Measurements from ENCODE around the gene L3MBTL4.
"Not testable (repeated sequence)": the region's sequence is repeated elsewhere in the genome, so short reads cannot be mapped to it uniquely, and the experiment has no call there.

The L3MBTL4 gene

GRCh38 chr18:6079406-6079805 lies 335.3 kb downstream of the L3MBTL4 start:
- no peak for DNase-seq

- DNase-seq, result no peak
These were observed 335.8 kb downstream of the L3MBTL4 start for GRCh38 chr18:6078877-6079276.

- DNase-seq, result not testable (repeated sequence)
These were observed 342.3 kb downstream of the L3MBTL4 start for GRCh38 chr18:6072423-6072822.

- no peak for DNase-seq
These were observed 345.2 kb downstream of the L3MBTL4 start for GRCh38 chr18:6069539-6069938.

GRCh38 chr18:6069103-6069502 lies 345.6 kb downstream of the L3MBTL4 start:
- no peak for DNase-seq

- DNase-seq, result no peak
These were observed 354.6 kb downstream of the L3MBTL4 start for GRCh38 chr18:6060149-6060548.

GRCh38 chr18:6059551-6059950 lies 355.2 kb downstream of the L3MBTL4 start:
- DNase-seq, result no peak

- DNase-seq, result no peak
These were observed 355.8 kb downstream of the L3MBTL4 start for GRCh38 chr18:6058941-6059340.

GRCh38 chr18:6057604-6058003 lies 357.1 kb downstream of the L3MBTL4 start:
- DNase-seq, result no peak

- DNase-seq, result no peak
These were observed 358.4 kb downstream of the L3MBTL4 start for GRCh38 chr18:6056171-6056910.

GRCh38 chr18:6055711-6056110 lies 359.0 kb downstream of the L3MBTL4 start:
- no peak for DNase-seq

GRCh38 chr18:6054256-6054842 lies 360.4 kb downstream of the L3MBTL4 start:
- DNase-seq, result no peak

- DNase-seq, result no peak
These were observed 362.2 kb downstream of the L3MBTL4 start for GRCh38 chr18:6052449-6052913.

GRCh38 chr18:6047596-6047995 lies 367.1 kb downstream of the L3MBTL4 start:
- not testable (repeated sequence) for DNase-seq

GRCh38 chr18:6044773-6045172 lies 369.9 kb downstream of the L3MBTL4 start:
- DNase-seq, result no peak

GRCh38 chr18:6044319-6044718 lies 370.4 kb downstream of the L3MBTL4 start:
- no peak for DNase-seq

GRCh38 chr18:6039055-6039454 lies 375.7 kb downstream of the L3MBTL4 start:
- DNase-seq, result no peak

GRCh38 chr18:6031442-6031841 lies 383.3 kb downstream of the L3MBTL4 start:
- no peak for DNase-seq

- no peak for DNase-seq
These were observed 383.7 kb downstream of the L3MBTL4 start for GRCh38 chr18:6031002-6031401.

GRCh38 chr18:6024745-6025248 lies 389.9 kb downstream of the L3MBTL4 start:
- no peak for DNase-seq

- DNase-seq, result no peak
These were observed 391.2 kb downstream of the L3MBTL4 start for GRCh38 chr18:6023551-6023950.

- DNase-seq, result no peak
These were observed 391.9 kb downstream of the L3MBTL4 start for GRCh38 chr18:6022845-6023244.

- no peak for DNase-seq
These were observed 392.7 kb downstream of the L3MBTL4 start for GRCh38 chr18:6022074-6022444.

GRCh38 chr18:6021306-6022073 lies 393.2 kb downstream of the L3MBTL4 start:
- DNase-seq, result no peak

Measured in CD4-positive, alpha-beta T cell treated with Interleukin-21 for 1 hour (primary cell).